D721Med (cell line): ENCODE results near the gene DCAKD.

Source experiments
- DNase-seq: peaks from one replicate; pipeline ENCODE4 v3.0.0; 2011; ENCODE audit warnings: low spot score; ENCODE audit not compliant: insufficient read length
- FAIRE-seq: peaks from 2 replicates; lab custom pipeline; 2011; peaks lifted over from hg19 to GRCh38; lab: Jason Lieb, UNC
- CTCF ChIP-seq: IDR thresholded peaks from 2 replicates; pipeline ENCODE4 v1.5.1; 2012; ENCODE audit warnings: mild to moderate bottlenecking, control low read depth; ENCODE audit not compliant: insufficient read depth; ENCODE audit errors: missing control alignments

The DCAKD gene

GRCh38 chr17:45048795-45049563 is 2.5 kb downstream of the DCAKD start:
- DNase-seq (no peak), FAIRE-seq (no peak)
- TF ChIP-seq CTCF = peak; percentile 2

GRCh38 chr17:45046537-45047125 is 4.8 kb downstream of the DCAKD start:
- no peak for TF ChIP-seq CTCF
- DNase-seq = no peak
- no peak for FAIRE-seq

- FAIRE-seq (no peak), DNase-seq (no peak)
- TF ChIP-seq CTCF = no peak
Measured at GRCh38 chr17:45043813-45044540, 7.5 kb downstream of the DCAKD start.

GRCh38 chr17:45042346-45043120 is 8.9 kb downstream of the DCAKD start:
- TF ChIP-seq CTCF = no peak
- DNase-seq = peak; percentile 13
- FAIRE-seq = no peak

GRCh38 chr17:45040459-45040858 is 11.0 kb downstream of the DCAKD start:
- FAIRE-seq (no peak), DNase-seq (no peak)
- no peak for TF ChIP-seq CTCF

GRCh38 chr17:45038728-45039634 is 12.5 kb downstream of the DCAKD start:
- DNase-seq (no peak), FAIRE-seq (no peak)
- no peak for TF ChIP-seq CTCF
